ENCODE results near the gene CDK3. TPM values are rescaled to one million over a fixed set of nuclear protein-coding genes. Genes with fewer than 3 reads are reported as not detected.
A peak's percentile ranks its signal among the peaks of the same experiment; 100 is the strongest.

Gene CDK3
- polyA plus RNA-seq, 2 of the 4 experiments (the other 2 are of a cell fraction) = 5.1 to 5.5 TPM

DNA sequence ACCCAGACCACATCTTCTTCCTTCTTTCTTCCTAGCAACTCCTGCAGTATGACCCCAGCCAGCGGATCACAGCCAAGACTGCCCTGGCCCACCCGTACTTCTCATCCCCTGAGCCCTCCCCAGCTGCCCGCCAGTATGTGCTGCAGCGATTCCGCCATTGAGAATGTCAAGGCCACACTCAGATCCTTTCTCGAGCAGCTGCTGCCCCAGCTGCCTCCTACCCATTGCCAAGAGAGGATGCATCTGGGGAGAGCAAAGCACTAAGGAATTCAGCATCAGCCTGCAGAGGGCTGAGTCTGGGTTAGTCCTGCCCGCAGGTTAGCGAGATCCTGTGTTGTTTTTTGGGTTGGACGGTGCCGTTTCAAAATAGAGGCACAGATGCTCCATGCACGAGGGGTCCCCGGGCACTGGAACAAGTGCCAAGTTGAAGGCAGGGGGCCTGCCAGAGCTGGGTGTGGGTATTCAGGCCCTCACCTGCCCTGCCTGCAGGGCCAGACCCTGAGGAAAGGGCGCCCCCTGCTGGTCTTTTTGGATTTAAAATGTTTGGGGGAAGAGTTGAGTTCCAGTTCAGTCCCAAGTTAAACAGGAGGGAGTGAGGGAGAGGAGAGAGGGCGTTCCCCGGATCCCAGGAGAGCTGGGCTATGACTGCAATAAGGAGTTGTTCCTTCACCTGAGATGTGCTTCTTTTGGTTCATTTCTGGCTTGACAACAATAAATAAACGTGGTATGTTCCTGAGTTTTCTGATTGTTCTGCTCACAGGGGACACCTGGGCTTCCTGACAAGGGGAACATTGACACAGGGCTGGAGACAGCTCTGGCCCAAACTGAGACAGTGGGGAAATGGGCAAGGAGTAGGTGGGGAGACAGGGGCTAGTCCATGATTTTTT, 4.9 kb downstream of the CDK3 start:
- DNase-seq (ENCODE audit: low read depth in 1 of 2, low spot score in 1 of 2) = peak; percentile 78 to 83
- 55% methylated on average over 16 of the region's 16 CpGs for WGBS (ENCODE audit: missing lambda C conversion rate)
- TF ChIP-seq, protein P1, sequence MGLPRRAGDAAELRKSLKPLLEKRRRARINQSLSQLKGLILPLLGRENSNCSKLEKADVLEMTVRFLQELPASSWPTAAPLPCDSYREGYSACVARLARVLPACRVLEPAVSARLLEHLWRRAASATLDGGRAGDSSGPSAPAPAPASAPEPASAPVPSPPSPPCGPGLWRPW (IDR thresholded peaks at IDR 0.05) = no peak
- TF ChIP-seq SMC3 (IDR thresholded peaks at IDR 0.05) (peak; percentile 77), PBX3 (IDR thresholded peaks at IDR 0.05) (no peak), PHF8 (IDR thresholded peaks at IDR 0.05; ENCODE audit: borderline replicate concordance, low read depth) (no peak), RARB (CRISPR knock-in tag; IDR thresholded peaks at IDR 0.05) (no peak), JUNB (IDR thresholded peaks at IDR 0.05) (no peak), POLR2A (IDR thresholded peaks at IDR 0.05; ENCODE audit: low read length) (no peak), RFX5 (IDR thresholded peaks at IDR 0.05) (no peak), NR3C1 (IDR thresholded peaks at IDR 0.05) (no peak), RAD21 (conservative IDR thresholded peaks at IDR 0.05 in 1 of 2, IDR thresholded peaks at IDR 0.05 in 1 of 2) (peak; percentile 81 to 88), TFCP2L1 (CRISPR knock-in tag; IDR thresholded peaks at IDR 0.05) (no peak)
- TF ChIP-seq, protein P2, sequence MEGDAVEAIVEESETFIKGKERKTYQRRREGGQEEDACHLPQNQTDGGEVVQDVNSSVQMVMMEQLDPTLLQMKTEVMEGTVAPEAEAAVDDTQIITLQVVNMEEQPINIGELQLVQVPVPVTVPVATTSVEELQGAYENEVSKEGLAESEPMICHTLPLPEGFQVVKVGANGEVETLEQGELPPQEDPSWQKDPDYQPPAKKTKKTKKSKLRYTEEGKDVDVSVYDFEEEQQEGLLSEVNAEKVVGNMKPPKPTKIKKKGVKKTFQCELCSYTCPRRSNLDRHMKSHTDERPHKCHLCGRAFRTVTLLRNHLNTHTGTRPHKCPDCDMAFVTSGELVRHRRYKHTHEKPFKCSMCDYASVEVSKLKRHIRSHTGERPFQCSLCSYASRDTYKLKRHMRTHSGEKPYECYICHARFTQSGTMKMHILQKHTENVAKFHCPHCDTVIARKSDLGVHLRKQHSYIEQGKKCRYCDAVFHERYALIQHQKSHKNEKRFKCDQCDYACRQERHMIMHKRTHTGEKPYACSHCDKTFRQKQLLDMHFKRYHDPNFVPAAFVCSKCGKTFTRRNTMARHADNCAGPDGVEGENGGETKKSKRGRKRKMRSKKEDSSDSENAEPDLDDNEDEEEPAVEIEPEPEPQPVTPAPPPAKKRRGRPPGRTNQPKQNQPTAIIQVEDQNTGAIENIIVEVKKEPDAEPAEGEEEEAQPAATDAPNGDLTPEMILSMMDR (IDR thresholded peaks at IDR 0.05) = peak; percentile 94
- TF ChIP-seq, protein P3, sequence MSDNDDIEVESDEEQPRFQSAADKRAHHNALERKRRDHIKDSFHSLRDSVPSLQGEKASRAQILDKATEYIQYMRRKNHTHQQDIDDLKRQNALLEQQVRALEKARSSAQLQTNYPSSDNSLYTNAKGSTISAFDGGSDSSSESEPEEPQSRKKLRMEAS (IDR thresholded peaks at IDR 0.05) = no peak
- TF ChIP-seq, protein P4, sequence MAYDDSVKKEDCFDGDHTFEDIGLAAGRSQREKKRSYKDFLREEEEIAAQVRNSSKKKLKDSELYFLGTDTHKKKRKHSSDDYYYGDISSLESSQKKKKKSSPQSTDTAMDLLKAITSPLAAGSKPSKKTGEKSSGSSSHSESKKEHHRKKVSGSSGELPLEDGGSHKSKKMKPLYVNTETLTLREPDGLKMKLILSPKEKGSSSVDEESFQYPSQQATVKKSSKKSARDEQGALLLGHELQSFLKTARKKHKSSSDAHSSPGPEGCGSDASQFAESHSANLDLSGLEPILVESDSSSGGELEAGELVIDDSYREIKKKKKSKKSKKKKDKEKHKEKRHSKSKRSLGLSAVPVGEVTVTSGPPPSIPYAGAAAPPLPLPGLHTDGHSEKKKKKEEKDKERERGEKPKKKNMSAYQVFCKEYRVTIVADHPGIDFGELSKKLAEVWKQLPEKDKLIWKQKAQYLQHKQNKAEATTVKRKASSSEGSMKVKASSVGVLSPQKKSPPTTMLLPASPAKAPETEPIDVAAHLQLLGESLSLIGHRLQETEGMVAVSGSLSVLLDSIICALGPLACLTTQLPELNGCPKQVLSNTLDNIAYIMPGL (CRISPR knock-in tag; IDR thresholded peaks at IDR 0.05; ENCODE audit: borderline replicate concordance) = no peak
- peak; percentile 55 to 80; a peak in 5 of 6 replicates for ATAC-seq
- ChIA-PET POLR2A (interaction anchor here (1.1 kb wide), 1 partner anchor 100 kb away, joined by 3 read pairs; no protein-coding TSS in a partner anchor), CTCF (interaction anchor here (0.6 to 24.2 kb wide), 48 partner anchors 9 to 712 kb away, joined by 3 to 408 read pairs (median 4); partner anchors contain the start of genes EVPL, EXOC7, MRPL38 and SPHK1)
- H3K4me3 ChIP-seq = no peak overlapping the region
- no peak overlapping the region for H3K27ac ChIP-seq
- no peaks in the 10 kb centered on the region for H3K9me3 ChIP-seq
- no peaks in the 10 kb centered on the region for H3K4me1 ChIP-seq
- FAIRE-seq = peak; percentile 79
- H3K4me2 ChIP-seq = no peak overlapping the region

GRCh38 chr17:76007131-76007849, 6.6 kb downstream of the CDK3 start:
- H3K9me3 ChIP-seq = no peaks in the 10 kb centered on the region
- WGBS (ENCODE audit: missing lambda C conversion rate) = 92% methylated on average over 34 of the region's 39 CpGs
- H3K4me1 ChIP-seq = no peaks in the 10 kb centered on the region
- FAIRE-seq (no peak), DNase-seq (ENCODE audit: low read depth in 1 of 2, low spot score in 1 of 2) (no peak), ATAC-seq (no peak)
- ChIA-PET POLR2A (no interaction called here), CTCF (interaction anchor here (0.9 to 24.2 kb wide), 14 partner anchors 7 to 390 kb away, joined by 3 to 408 read pairs (median 6); partner anchors contain the start of genes CDK3, EVPL and MRPL38)
- H3K4me2 ChIP-seq = no peak overlapping the region
- H3K4me3 ChIP-seq = no peak overlapping the region
- H3K27ac ChIP-seq = no peak overlapping the region
- TF ChIP-seq, protein P3 (IDR thresholded peaks at IDR 0.05) = no peak
- TF ChIP-seq NPAS2 (CRISPR knock-in tag; IDR thresholded peaks at IDR 0.05; ENCODE audit: borderline replicate concordance) = no peak
- no peak for TF ChIP-seq CEBPB (IDR thresholded peaks at IDR 0.05)
- no peak for TF ChIP-seq FOSB (CRISPR knock-in tag; IDR thresholded peaks at IDR 0.05)
- TF ChIP-seq ZSCAN20 (CRISPR knock-in tag; IDR thresholded peaks at IDR 0.05) = no peak
- no peak for TF ChIP-seq TP53 (CRISPR knock-in tag; IDR thresholded peaks at IDR 0.05)
- TF ChIP-seq CBX2 (IDR thresholded peaks at IDR 0.05; ENCODE audit: borderline replicate concordance, low read depth) = no peak
- TF ChIP-seq ZC3H11A (IDR thresholded peaks at IDR 0.05) = no peak
- TF ChIP-seq, protein P2 (IDR thresholded peaks at IDR 0.05) = no peak
- no peak for TF ChIP-seq KDM1A (IDR thresholded peaks at IDR 0.05; ENCODE audit: low read depth)
- no peak for TF ChIP-seq EP300 (IDR thresholded peaks at IDR 0.05)
- no peak for TF ChIP-seq FOXS1 (CRISPR knock-in tag; IDR thresholded peaks at IDR 0.05)
- no peak for TF ChIP-seq SREBF2 (IDR thresholded peaks at IDR 0.05)
- no peak for TF ChIP-seq EHMT2 (IDR thresholded peaks at IDR 0.05; ENCODE audit: low read depth)
- TF ChIP-seq CHD4 (IDR thresholded peaks at IDR 0.05; ENCODE audit: borderline replicate concordance) = no peak
- TF ChIP-seq RAD21 (conservative IDR thresholded peaks at IDR 0.05 in 1 of 2, IDR thresholded peaks at IDR 0.05 in 1 of 2) = no peak

All from A549 (cell line).